IMR-90 (cell line): ENCODE results near the gene LTF. TPM values are rescaled to one million over a fixed set of nuclear protein-coding genes. Genes with fewer than 3 reads are reported as not detected.

Experiments
- ATAC-seq: fragments of 200-7000 bp; cut with Tn5 transposase; 2 replicates; pipeline ENCODE4 v1.9.1; 2020; ENCODE audit warnings: low read depth, mild to moderate bottlenecking, moderate library complexity
- BruUV-seq: library from RNA; stranded (reverse); fragments of 400-500 nt; replicated peaks from 2 replicates; lab custom pipeline; 2021; lab: Mats Ljungman, UMichigan
- CTCF ChIA-PET: fragments of 300-600 bp; formaldehyde crosslinking; extraction: SDS; loops from one replicate; lab custom pipeline; 2021; ENCODE audit warnings: antibody characterized with exemption; lab: Yijun Ruan, JAX
- POLR2A ChIA-PET: fragments of 300-600 bp; sonication (Branson Sonifier 250); formaldehyde crosslinking; loops from one replicate; lab custom pipeline; 2022; ENCODE audit warnings: antibody characterized with exemption; ENCODE audit not compliant: unreplicated experiment; lab: Charles Lee
- DNase-seq: peaks from one replicate; pipeline ENCODE4 v3.0.0; 2013
- H2AFZ ChIP-seq: replicated peaks from 2 replicates; pipeline ENCODE3; 2013; ENCODE audit warnings: low read length, mild to moderate bottlenecking; ENCODE audit not compliant: poor library complexity
- H2AK5ac ChIP-seq: 2 replicates; pipeline ENCODE4 v1.6.1; 2013; ENCODE audit warnings: low read depth, low read length, inconsistent platforms
- H2AK9ac ChIP-seq: replicated peaks from 2 replicates; pipeline ENCODE3; 2013; ENCODE audit warnings: mild to moderate bottlenecking, low read depth, low read length, moderate library complexity; ENCODE audit not compliant: poor library complexity
- H2BK120ac ChIP-seq: 2 replicates; pipeline ENCODE4 v1.6.1; 2013; ENCODE audit warnings: low read depth, low read length, inconsistent platforms
- H2BK15ac ChIP-seq: 3 replicates; pipeline ENCODE4 v1.6.1; 2013; ENCODE audit warnings: low read depth, low read length, inconsistent platforms
- H2BK20ac ChIP-seq: 2 replicates; pipeline ENCODE4 v1.6.1; 2013; ENCODE audit warnings: low read depth, mild to moderate bottlenecking, inconsistent platforms, low read length, moderate library complexity
- H2BK5ac ChIP-seq: 2 replicates; pipeline ENCODE4 v1.6.1; 2013; ENCODE audit warnings: mild to moderate bottlenecking, low read depth, low read length, inconsistent platforms; ENCODE audit not compliant: poor library complexity, severe bottlenecking
- H3K14ac ChIP-seq: replicated peaks from 2 replicates; pipeline ENCODE4 v1.6.1; 2013; ENCODE audit warnings: low read depth, low read length, inconsistent platforms
- H3K18ac ChIP-seq: 2 replicates; pipeline ENCODE4 v1.6.1; 2013; ENCODE audit warnings: low read depth, low read length, control low read depth
- H3K23ac ChIP-seq: 2 replicates; pipeline ENCODE4 v1.6.1; 2013; ENCODE audit warnings: low read depth, low read length, inconsistent platforms
- H3K27ac ChIP-seq: 2 replicates; pipeline ENCODE4 v1.5.1; 2013; ENCODE audit warnings: mild to moderate bottlenecking, control low read depth, low read length; ENCODE audit not compliant: insufficient read depth
- H3K27me3 ChIP-seq: 2 replicates; pipeline ENCODE4 v1.6.1; 2013; ENCODE audit warnings: low read length; ENCODE audit not compliant: control insufficient read depth, insufficient read depth
- H3K36me3 ChIP-seq: 2 replicates; pipeline ENCODE4 v1.6.1; 2013; ENCODE audit warnings: low read length, mixed read lengths; ENCODE audit not compliant: control insufficient read depth, insufficient read depth
- H3K4ac ChIP-seq: 2 replicates; pipeline ENCODE4 v1.6.1; 2013; ENCODE audit warnings: low read depth, low read length, inconsistent platforms
- H3K4me1 ChIP-seq: 2 replicates; pipeline ENCODE4 v1.6.1; 2013; ENCODE audit warnings: low read length, mixed read lengths; ENCODE audit not compliant: control insufficient read depth, insufficient read depth
- H3K4me2 ChIP-seq: 2 replicates; pipeline ENCODE4 v1.6.1; 2013; ENCODE audit warnings: low read depth, mild to moderate bottlenecking, control low read depth, low read length, moderate library complexity
- H3K4me3 ChIP-seq: 2 replicates; pipeline ENCODE4 v1.5.1; 2013; ENCODE audit warnings: low read depth, mild to moderate bottlenecking, control low read depth, low read length, moderate library complexity; ENCODE audit not compliant: insufficient read depth
- H3K56ac ChIP-seq: 2 replicates; pipeline ENCODE4 v1.6.1; 2013; ENCODE audit warnings: low read length, inconsistent platforms; ENCODE audit not compliant: insufficient read depth; ENCODE audit errors: extremely low read depth
- H3K79me1 ChIP-seq, 2 experiments: 2 replicates each; pipeline ENCODE4 v1.6.1; 2013; ENCODE audit warnings: low read length in 2 of 2, inconsistent platforms in 1 of 2, low read depth in 1 of 2
- H3K9ac ChIP-seq: 2 replicates; pipeline ENCODE4 v1.6.1; 2013; ENCODE audit warnings: low read depth, low read length, control low read depth
- H3K9me1 ChIP-seq: 2 replicates; pipeline ENCODE4 v1.6.1; 2013; ENCODE audit warnings: low read length, inconsistent platforms; ENCODE audit not compliant: insufficient read depth
- H3K9me3 ChIP-seq: 2 replicates; pipeline ENCODE4 v1.6.1; 2013; ENCODE audit warnings: low read length; ENCODE audit not compliant: control insufficient read depth, insufficient read depth
- H4K20me1 ChIP-seq: 2 replicates; pipeline ENCODE4 v1.6.1; 2013; ENCODE audit warnings: low read length, inconsistent platforms; ENCODE audit not compliant: insufficient read depth
- H4K5ac ChIP-seq: 2 replicates; pipeline ENCODE4 v1.6.1; 2013; ENCODE audit warnings: mild to moderate bottlenecking, low read depth, low read length, control low read depth
- H4K8ac ChIP-seq, 2 experiments: 2 replicates each; pipeline ENCODE4 v1.6.1; 2013; ENCODE audit warnings: low read depth in 2 of 2, low read length in 2 of 2, control low read depth in 1 of 2, inconsistent platforms in 1 of 2
- H4K91ac ChIP-seq: 2 replicates; pipeline ENCODE4 v1.6.1; 2013; ENCODE audit warnings: low read depth, low read length, inconsistent platforms; ENCODE audit not compliant: insufficient read depth
- MAFK ChIP-seq: IDR thresholded peaks from 2 replicates; pipeline ENCODE4 v1.6.1; 2012; ENCODE audit warnings: low read depth, low read length, improper control_type of control experiment
- MAZ ChIP-seq: IDR thresholded peaks from 2 replicates; pipeline ENCODE4 v1.6.1; 2012; ENCODE audit warnings: low read depth, mild to moderate bottlenecking, low read length, improper control_type of control experiment, moderate library complexity, borderline replicate concordance
- POLR2A ChIP-seq: IDR thresholded peaks from 2 replicates; pipeline ENCODE4 v1.6.1; 2012; ENCODE audit warnings: mild to moderate bottlenecking, low read depth, low read length
- WGBS, 2 experiments: methylation state at CpG; one replicate each; pipeline versions ENCODE4 v1.1.5 to v1.1.7; 2013; ENCODE audit warnings: missing lambda C conversion rate in 2 of 2; ENCODE audit not compliant: insufficient read length in 1 of 2; ENCODE audit errors: extremely low coverage in 2 of 2; 5-methylcytosine and 5-hydroxymethylcytosine counted together
- dilution Hi-C: fragments of 300-500 bp; cut with HindIII; formaldehyde crosslinking; loops from one replicate; pipeline ENCODE4 v1.14.3; 2018; ENCODE audit warnings: low sequenced_read_pairs; ENCODE audit not compliant: unreplicated experiment
- in situ Hi-C: fragments of 300-500 bp; cut with MboI; formaldehyde crosslinking; loops from 3 replicates; pipeline ENCODE4 v1.14.3; 2019; ENCODE audit warnings: low sequenced_read_pairs, inconsistent platforms, mixed read lengths
- intact Hi-C: fragments of 100-400 bp; cut with micrococcal nuclease; formaldehyde crosslinking; loops from 2 replicates; pipeline ENCODE4 v1.10.0; 2022
- polyA plus RNA-seq, 3 experiments: library from polyadenylated mRNA; depleted of rRNA; stranded (reverse); fragments of >200 nt; gene quantifications; 2 replicates each; pipeline ENCODE4 v1.2.3, GENCODE V29; 2012; ENCODE audit warnings: low replicate concordance in 1 of 3
- total RNA-seq: library from RNA; depleted of rRNA; stranded (reverse); fragments of >200 nt; gene quantifications from 2 replicates; pipeline ENCODE4 v1.2.3, GENCODE V29; 2012
- TF ChIP-seq, protein P1 (sequence below): fragments of 150-350 bp; IDR thresholded peaks from 2 replicates; pipeline ENCODE4 v1.6.1; 2017; ENCODE audit warnings: mild to moderate bottlenecking, antibody characterized with exemption, low read length, low read depth

LTF gene
- total and polyA plus RNA-seq, 2 of the 4 experiments (the other 2 are of a cell fraction) = not detected

- 70% methylated on average over 2 of the region's 7 CpGs; no CpG with 5 or more reads in 1 of the 2 experiments for WGBS, 2 experiments
These were observed 56.7 kb downstream of the LTF start for GRCh38 chr3:46407970-46408369.

More at GRCh38 chr3:46407970-46408369, 56.7 kb downstream of the LTF start:
- CTCF ChIA-PET = interaction anchor here (1.0 kb wide), 1 partner anchor 192 kb away, joined by 4 read pairs; no protein-coding TSS in a partner anchor
- Histone ChIP-seq H2BK15ac (no peak overlapping the region), H3K23ac (peak overlapping the region; percentile 10; the same call in 1 of the 2 replicates), H3K27ac (no peak overlapping the region), H2AFZ (peak overlapping the region; percentile 83), H3K4ac (peak overlapping the region; percentile 37; the same call in 1 of the 2 replicates), H2BK20ac (peak overlapping the region; percentile 70; the same call in 1 of the 2 replicates), H3K4me3 (no peak overlapping the region), H4K91ac (peak overlapping the region; percentile 62), H3K79me1 (peaks cover 0 to 4% of the 10 kb centered on the region in 2 experiments; a peak in 1 of 4 replicates), H2BK5ac (no peak overlapping the region), H3K27me3 (no peaks in the 10 kb centered on the region), H2AK9ac (no peak overlapping the region), H3K9ac (no peak overlapping the region), H3K4me1 (peaks cover 20% of the 10 kb centered on the region), H3K18ac (no peak overlapping the region; the same call in 1 of the 2 replicates), H4K20me1 (no peaks in the 10 kb centered on the region), H3K14ac (peak overlapping the region; percentile 70), H2BK120ac (peak overlapping the region; percentile 85), H2AK5ac (peak overlapping the region; percentile 37; the same call in 1 of the 2 replicates), H4K5ac (no peak overlapping the region), H4K8ac (peak overlapping the region; percentile 33 to 84; a peak in 3 of 4 replicates), H3K9me3 (no peaks in the 10 kb centered on the region), H3K56ac (no peak overlapping the region), H3K4me2 (no peak overlapping the region), H3K36me3 (no peaks in the 10 kb centered on the region), H3K9me1 (peaks cover 8% of the 10 kb centered on the region)
- TF ChIP-seq POLR2A (no peak), MAZ (no peak), MAFK (no peak)
- TF ChIP-seq, protein P1, sequence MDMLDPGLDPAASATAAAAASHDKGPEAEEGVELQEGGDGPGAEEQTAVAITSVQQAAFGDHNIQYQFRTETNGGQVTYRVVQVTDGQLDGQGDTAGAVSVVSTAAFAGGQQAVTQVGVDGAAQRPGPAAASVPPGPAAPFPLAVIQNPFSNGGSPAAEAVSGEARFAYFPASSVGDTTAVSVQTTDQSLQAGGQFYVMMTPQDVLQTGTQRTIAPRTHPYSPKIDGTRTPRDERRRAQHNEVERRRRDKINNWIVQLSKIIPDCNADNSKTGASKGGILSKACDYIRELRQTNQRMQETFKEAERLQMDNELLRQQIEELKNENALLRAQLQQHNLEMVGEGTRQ = no peak
- ATAC-seq (no peak; the same call in 1 of the 2 replicates), DNase-seq (no peak)
- dilution Hi-C loops = no loop called here
- intact Hi-C loops = no loop called here
- in situ Hi-C loops = no loop called here
- POLR2A ChIA-PET = interaction anchor here (0.6 kb wide), 1 partner anchor 68 kb away, joined by 3 read pairs; no protein-coding TSS in a partner anchor
- BruUV-seq = no TSS peak
